ENCODE results near the gene ADARB2. TPM values are rescaled to one million over a fixed set of nuclear protein-coding genes. Genes with fewer than 3 reads are reported as not detected.

The ADARB2 gene
- total and polyA plus RNA-seq, 7 experiments from 2014 or later: 0.05 to 13.6 (median 6.3) TPM; not detected in 3

DNA sequence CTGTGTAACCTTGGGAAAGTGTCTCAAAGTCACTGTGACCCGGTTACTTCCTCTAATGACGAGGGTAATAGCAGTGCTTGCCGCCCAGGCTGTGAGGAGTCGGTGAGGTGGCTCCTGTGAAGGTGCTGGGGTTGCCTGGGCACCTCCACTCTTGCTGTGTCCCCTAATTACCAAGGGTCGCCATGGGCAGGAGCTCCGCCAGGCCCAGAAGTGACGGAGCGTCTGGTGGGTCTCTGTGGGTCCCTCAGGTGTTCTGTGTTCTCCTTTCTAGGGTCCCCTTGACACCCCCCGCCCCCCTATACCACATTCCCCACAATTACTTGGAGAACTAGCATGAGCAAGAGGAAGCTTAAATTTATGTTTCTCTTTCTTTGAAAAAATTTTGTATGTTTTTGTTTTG is 519.7 kb downstream of the ADARB2 start:
- ATAC-seq (no peak), DNase-seq (no peak)
- CTCF ChIA-PET: no interaction called here
- Mint-ChIP-seq H3K4me3 (no peak overlapping the region), H3K27ac (no peak overlapping the region), H3K27me3 (peaks cover 0 to 5% (median 0%) of the 10 kb centered on the region in 5 donors), H3K36me3 (peaks cover 0 to 4% (median 0%) of the 10 kb centered on the region in 5 donors), H3K9me3 (peaks cover 0 to 4% (median 0%) of the 10 kb centered on the region in 11 donors), H3K4me1 (no peaks in the 10 kb centered on the region)
- intact Hi-C loops (cut with micrococcal nuclease): no loop called here
- Histone ChIP-seq H3K27me3 (ENCODE audit: control insufficient read depth in 2 of 2, insufficient read depth in 2 of 2, low read length in 2 of 2) (no peaks in the 10 kb centered on the region), H3K4me1 (ENCODE audit: control insufficient read depth in 2 of 2, insufficient read depth in 2 of 2, low read length in 2 of 2) (no peaks in the 10 kb centered on the region), H3K4me3 (ENCODE audit: low read length) (no peak overlapping the region), H3K9me3 (ENCODE audit: control insufficient read depth in 2 of 3, low read length in 3 of 3) (peaks cover 0 to 7% (median 0%) of the 10 kb centered on the region in 3 experiments), H3K27ac (ENCODE audit: low read depth, low read length) (no peak overlapping the region), H3K36me3 (ENCODE audit: control insufficient read depth in 2 of 3, insufficient read depth in 3 of 3, low read length in 3 of 3) (no peaks in the 10 kb centered on the region)
- POLR2A ChIA-PET: no interaction called here

DNA sequence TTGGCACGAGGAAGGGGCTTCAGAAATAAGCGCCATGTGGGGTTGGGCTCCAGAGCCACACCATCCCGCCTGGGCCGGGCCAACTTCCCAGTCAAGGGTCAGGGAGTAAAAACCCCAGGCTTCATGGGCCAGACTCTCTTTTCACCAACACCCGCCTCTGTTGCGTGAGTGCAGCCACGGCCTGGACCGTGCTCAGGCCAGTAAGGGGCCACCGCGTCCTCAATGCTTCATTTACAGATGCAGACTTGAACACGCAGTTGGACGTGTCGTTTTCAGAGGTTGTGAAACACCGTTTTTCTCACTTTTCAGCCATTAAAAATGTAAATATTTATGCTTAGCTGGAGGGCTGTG is 520.1 kb downstream of the ADARB2 start:
- Mint-ChIP-seq H3K27me3 (peaks cover 0 to 5% (median 0%) of the 10 kb centered on the region in 5 donors), H3K27ac (no peak overlapping the region), H3K9me3 (peaks cover 0 to 3% (median 0%) of the 10 kb centered on the region in 11 donors), H3K4me1 (no peaks in the 10 kb centered on the region), H3K36me3 (peaks cover 0 to 4% (median 0%) of the 10 kb centered on the region in 5 donors), H3K4me3 (no peak overlapping the region)
- ATAC-seq (no peak), DNase-seq (no peak)
- Histone ChIP-seq H3K9me3 (ENCODE audit: control insufficient read depth in 2 of 3, low read length in 3 of 3) (peaks cover 0 to 7% (median 0%) of the 10 kb centered on the region in 3 experiments), H3K27me3 (ENCODE audit: control insufficient read depth in 2 of 2, insufficient read depth in 2 of 2, low read length in 2 of 2) (no peaks in the 10 kb centered on the region), H3K4me1 (ENCODE audit: control insufficient read depth in 2 of 2, insufficient read depth in 2 of 2, low read length in 2 of 2) (no peaks in the 10 kb centered on the region), H3K27ac (ENCODE audit: low read depth, low read length) (no peak overlapping the region), H3K36me3 (ENCODE audit: control insufficient read depth in 2 of 3, insufficient read depth in 3 of 3, low read length in 3 of 3) (no peaks in the 10 kb centered on the region), H3K4me3 (ENCODE audit: low read length) (no peak overlapping the region)
- intact Hi-C loops (cut with micrococcal nuclease): no loop called here
- CTCF ChIA-PET: no interaction called here
- POLR2A ChIA-PET: no interaction called here

DNA sequence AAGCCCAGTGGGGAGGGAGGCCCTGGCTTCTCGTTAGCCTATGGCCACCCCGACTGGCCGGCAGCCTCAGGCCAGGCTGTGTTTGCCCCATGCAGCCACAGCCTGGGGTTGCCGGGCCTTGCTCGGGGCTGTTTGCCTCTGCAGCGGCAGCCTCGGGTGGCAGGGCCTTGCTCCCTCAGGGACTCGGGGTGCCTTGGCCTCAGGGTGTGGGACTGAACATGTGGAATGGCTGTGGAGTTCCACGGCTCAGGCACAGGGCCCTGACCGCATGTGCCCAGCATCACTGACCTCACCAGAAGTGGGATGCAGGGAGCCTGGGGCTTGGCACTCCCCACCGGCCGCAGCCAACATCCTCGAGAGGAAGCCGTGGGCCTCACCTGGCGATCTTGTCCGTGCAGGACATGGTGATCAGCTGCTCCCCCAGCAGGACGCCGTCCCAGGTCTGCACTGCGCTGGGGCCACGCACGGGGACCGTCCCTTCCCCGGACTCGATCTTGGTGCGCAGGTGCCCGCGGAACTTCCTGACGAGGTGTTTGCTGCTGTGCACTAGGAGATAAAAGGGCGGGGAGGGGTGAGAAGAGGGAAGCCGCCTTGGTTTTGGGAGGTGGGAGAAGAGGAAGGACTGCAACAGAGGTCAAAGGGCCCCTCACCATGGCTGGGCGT is 520.6 kb downstream of the ADARB2 start:
- ATAC-seq: no peak
- H3K36me3 Mint-ChIP-seq: peaks cover 0 to 4% (median 0%) of the 10 kb centered on the region in 5 donors
- H3K27me3 Mint-ChIP-seq: peaks cover 0 to 5% (median 0%) of the 10 kb centered on the region in 5 donors
- intact Hi-C loops (cut with micrococcal nuclease): no loop called here
- no peaks in the 10 kb centered on the region for H3K4me1 Mint-ChIP-seq
- no peak overlapping the region for H3K27ac Mint-ChIP-seq
- Histone ChIP-seq H3K4me1 (ENCODE audit: control insufficient read depth in 2 of 2, insufficient read depth in 2 of 2, low read length in 2 of 2) (no peaks in the 10 kb centered on the region), H3K27ac (ENCODE audit: low read depth, low read length) (no peak overlapping the region), H3K9me3 (ENCODE audit: control insufficient read depth in 2 of 3, low read length in 3 of 3) (peaks cover 0 to 7% (median 0%) of the 10 kb centered on the region in 3 experiments), H3K4me3 (ENCODE audit: low read length) (no peak overlapping the region), H3K27me3 (ENCODE audit: control insufficient read depth in 2 of 2, insufficient read depth in 2 of 2, low read length in 2 of 2) (no peaks in the 10 kb centered on the region), H3K36me3 (ENCODE audit: control insufficient read depth in 2 of 3, insufficient read depth in 3 of 3, low read length in 3 of 3) (no peaks in the 10 kb centered on the region)
- DNase-seq: no peak
- H3K9me3 Mint-ChIP-seq: peaks cover 0 to 3% (median 0%) of the 10 kb centered on the region in 11 donors
- H3K4me3 Mint-ChIP-seq: no peak overlapping the region
- CTCF ChIA-PET: no interaction called here
- POLR2A ChIA-PET: no interaction called here

DNA sequence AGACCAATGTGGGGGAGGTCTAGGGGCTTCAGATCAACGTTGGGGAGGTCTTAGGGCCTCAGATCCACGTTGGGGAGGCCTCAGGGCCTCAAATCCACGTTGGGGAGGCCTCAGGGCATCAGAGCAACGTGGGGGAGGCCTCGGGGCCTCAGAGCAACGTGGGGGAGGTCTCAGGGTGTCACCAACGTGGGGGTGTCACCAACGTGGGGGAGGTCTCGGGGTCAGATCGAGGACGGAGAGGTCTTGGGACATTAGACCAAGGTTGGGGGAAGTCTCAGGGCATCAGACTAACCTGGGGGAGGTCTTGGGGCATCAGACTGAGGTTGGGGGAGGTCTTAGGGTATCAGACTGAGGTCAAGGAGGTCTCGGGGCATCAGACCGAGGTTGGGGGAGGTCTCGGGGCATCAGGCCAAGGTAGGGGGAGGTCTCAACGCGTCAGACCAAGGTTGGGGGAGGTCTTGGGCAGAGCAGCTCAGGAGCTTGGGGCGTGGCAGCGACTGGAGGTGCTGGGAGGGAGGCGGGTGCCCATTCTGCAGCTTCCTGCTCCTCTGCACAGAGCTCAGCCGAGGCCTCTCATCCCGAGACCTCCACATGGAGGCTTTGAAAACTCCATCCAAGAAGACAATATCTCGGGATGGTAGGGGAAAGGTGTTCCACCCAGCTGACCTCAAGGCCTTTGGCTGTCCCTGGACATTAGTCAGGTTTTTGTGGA is 521.3 kb downstream of the ADARB2 start:
- Mint-ChIP-seq H3K4me1 (peaks cover 0 to 2% (median 0%) of the 10 kb centered on the region in 7 donors), H3K27ac (no peak overlapping the region), H3K9me3 (peaks cover 0 to 2% (median 0%) of the 10 kb centered on the region in 11 donors), H3K27me3 (peaks cover 0 to 5% (median 0%) of the 10 kb centered on the region in 5 donors), H3K36me3 (peaks cover 0 to 8% (median 0%) of the 10 kb centered on the region in 5 donors), H3K4me3 (no peak overlapping the region)
- H3K4me1 ChIP-seq (ENCODE audit: control insufficient read depth in 2 of 2, insufficient read depth in 2 of 2, low read length in 2 of 2): no peaks in the 10 kb centered on the region
- no peak overlapping the region for H3K4me3 ChIP-seq (ENCODE audit: low read length)
- ChIA-PET POLR2A (no interaction called here), CTCF (no interaction called here)
- ATAC-seq (no peak), DNase-seq (no peak)
- H3K27me3 ChIP-seq (ENCODE audit: control insufficient read depth in 2 of 2, insufficient read depth in 2 of 2, low read length in 2 of 2): no peaks in the 10 kb centered on the region
- no peak overlapping the region for H3K27ac ChIP-seq (ENCODE audit: low read depth, low read length)
- peaks cover 0 to 7% (median 0%) of the 10 kb centered on the region in 3 experiments for H3K9me3 ChIP-seq (ENCODE audit: control insufficient read depth in 2 of 3, low read length in 3 of 3)
- no peaks in the 10 kb centered on the region for H3K36me3 ChIP-seq (ENCODE audit: control insufficient read depth in 2 of 3, insufficient read depth in 3 of 3, low read length in 3 of 3)
- intact Hi-C loops (cut with micrococcal nuclease): no loop called here

DNA sequence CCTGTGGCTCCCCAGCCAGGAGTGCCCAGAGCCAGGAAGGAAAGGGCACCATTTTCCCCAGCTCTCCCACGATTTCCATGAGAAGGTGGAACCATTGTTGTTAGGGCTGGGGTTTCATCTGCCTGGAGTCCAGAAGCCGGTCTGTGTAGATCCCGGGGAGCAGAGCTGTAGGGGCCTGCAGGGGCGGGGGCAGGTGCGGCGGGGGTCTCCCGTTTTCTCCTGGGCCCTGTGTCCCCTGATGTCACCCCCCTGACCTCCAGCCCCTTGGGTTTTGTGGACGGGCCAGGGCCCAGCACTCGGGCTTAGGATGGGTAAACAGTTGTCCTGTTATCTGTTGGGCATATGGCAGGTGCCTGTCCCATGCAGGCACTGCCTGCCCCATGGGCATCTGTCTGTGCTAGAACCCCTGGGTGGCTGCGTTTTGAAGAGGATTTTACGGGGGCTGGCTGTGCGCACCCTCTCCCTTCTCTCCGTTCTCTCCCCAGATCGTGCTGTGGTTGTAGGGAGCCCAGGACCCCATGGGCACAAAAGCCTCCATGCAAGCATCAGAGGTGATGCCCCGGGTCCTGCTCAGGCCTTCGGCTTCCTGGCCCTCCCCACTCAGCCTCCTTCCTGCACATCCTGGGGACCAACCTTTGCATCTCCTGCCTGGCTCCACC is 522.3 kb downstream of the ADARB2 start:
- Mint-ChIP-seq H3K4me3 (no peak overlapping the region), H3K36me3 (peaks cover 0 to 9% (median 0%) of the 10 kb centered on the region in 5 donors), H3K4me1 (peaks cover 0 to 4% (median 0%) of the 10 kb centered on the region in 7 donors), H3K9me3 (no peaks in the 10 kb centered on the region), H3K27me3 (peaks cover 0 to 5% (median 0%) of the 10 kb centered on the region in 5 donors), H3K27ac (no peak overlapping the region)
- intact Hi-C loops (cut with micrococcal nuclease): no loop called here
- H3K36me3 ChIP-seq (ENCODE audit: control insufficient read depth in 2 of 3, insufficient read depth in 3 of 3, low read length in 3 of 3): no peaks in the 10 kb centered on the region
- no peak overlapping the region for H3K4me3 ChIP-seq (ENCODE audit: low read length)
- H3K27me3 ChIP-seq (ENCODE audit: control insufficient read depth in 2 of 2, insufficient read depth in 2 of 2, low read length in 2 of 2): no peaks in the 10 kb centered on the region
- ATAC-seq (no peak), DNase-seq (no peak)
- POLR2A ChIA-PET: no interaction called here
- CTCF ChIA-PET: interaction anchor here (0.6 kb wide), 1 partner anchor 96 kb away, joined by 4 read pairs; no protein-coding TSS in a partner anchor
- H3K9me3 ChIP-seq (ENCODE audit: control insufficient read depth in 2 of 3, low read length in 3 of 3): peaks cover 0 to 7% (median 0%) of the 10 kb centered on the region in 3 experiments
- H3K27ac ChIP-seq (ENCODE audit: low read depth, low read length): no peak overlapping the region
- no peaks in the 10 kb centered on the region for H3K4me1 ChIP-seq (ENCODE audit: control insufficient read depth in 2 of 2, insufficient read depth in 2 of 2, low read length in 2 of 2)

DNA sequence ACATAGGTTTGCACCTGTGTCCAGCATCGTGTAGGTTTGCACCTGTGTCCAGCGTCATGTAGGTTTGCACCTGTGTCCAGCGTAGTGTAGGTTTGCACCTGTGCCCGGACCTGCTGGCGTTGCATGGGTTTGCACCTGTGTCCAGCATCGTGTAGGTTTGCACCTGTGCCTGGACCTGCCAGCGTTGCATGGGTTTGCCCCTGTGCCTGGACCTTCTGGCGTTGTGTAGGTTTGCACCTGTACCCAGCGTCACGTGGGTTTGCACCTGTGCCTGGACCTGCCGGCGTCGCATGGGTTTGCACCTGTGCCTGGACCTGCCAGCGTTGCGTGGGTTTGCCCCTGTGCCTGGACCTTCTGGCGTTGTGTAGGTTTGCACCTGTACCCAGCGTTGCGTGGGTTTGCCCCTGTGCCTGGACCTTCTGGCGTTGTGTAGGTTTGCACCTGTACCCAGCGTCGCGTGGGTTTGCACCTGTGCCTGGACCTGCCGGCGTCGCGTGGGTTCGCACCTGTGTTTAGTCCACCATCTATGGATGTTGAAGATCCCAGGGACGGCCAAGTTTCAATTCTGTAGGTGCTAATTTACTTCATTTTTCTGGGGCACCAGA is 523.2 kb downstream of the ADARB2 start:
- DNase-seq (no peak), ATAC-seq (no peak)
- CTCF ChIA-PET: interaction anchor here (0.6 kb wide), 1 partner anchor 97 kb away, joined by 4 read pairs; no protein-coding TSS in a partner anchor
- POLR2A ChIA-PET: no interaction called here
- H3K4me1 ChIP-seq (ENCODE audit: control insufficient read depth in 2 of 2, insufficient read depth in 2 of 2, low read length in 2 of 2): no peaks in the 10 kb centered on the region
- H3K36me3 Mint-ChIP-seq: peaks cover 0 to 9% (median 0%) of the 10 kb centered on the region in 5 donors
- H3K9me3 ChIP-seq (ENCODE audit: control insufficient read depth in 2 of 3, low read length in 3 of 3): no peaks in the 10 kb centered on the region
- no peak overlapping the region for H3K4me3 Mint-ChIP-seq
- H3K4me3 ChIP-seq (ENCODE audit: low read length): no peak overlapping the region
- H3K27ac Mint-ChIP-seq: no peak overlapping the region
- H3K27me3 Mint-ChIP-seq: peaks cover 0 to 5% (median 0%) of the 10 kb centered on the region in 5 donors
- intact Hi-C loops (cut with micrococcal nuclease): no loop called here
- H3K36me3 ChIP-seq (ENCODE audit: control insufficient read depth in 2 of 3, insufficient read depth in 3 of 3, low read length in 3 of 3): no peaks in the 10 kb centered on the region
- H3K27ac ChIP-seq (ENCODE audit: low read depth, low read length): no peak overlapping the region
- peaks cover 0 to 4% (median 0%) of the 10 kb centered on the region in 7 donors for H3K4me1 Mint-ChIP-seq
- no peaks in the 10 kb centered on the region for H3K27me3 ChIP-seq (ENCODE audit: control insufficient read depth in 2 of 2, insufficient read depth in 2 of 2, low read length in 2 of 2)
- H3K9me3 Mint-ChIP-seq: no peaks in the 10 kb centered on the region

Measured in naive thymus-derived CD4-positive, alpha-beta T cell (primary cell).